AG09309 (cell line): Measurements from ENCODE around the gene MMD2.

Source experiments
- DNase-seq: peaks from one replicate; pipeline ENCODE4 v3.0.0-alpha.2; 2010; ENCODE audit warnings: low read depth
- H3K4me3 ChIP-seq: 2 replicates; pipeline ENCODE4 v1.5.1; 2011; ENCODE audit warnings: mild to moderate bottlenecking, low read depth, low read length, moderate library complexity; ENCODE audit not compliant: control insufficient read depth
- CTCF ChIP-seq: IDR thresholded peaks from 2 replicates; pipeline ENCODE4 v1.5.1; 2011; ENCODE audit warnings: mild to moderate bottlenecking, low read depth, low read length, inconsistent platforms; ENCODE audit not compliant: insufficient read depth, control insufficient read depth; ENCODE audit errors: missing control alignments

MMD2 gene

DNA sequence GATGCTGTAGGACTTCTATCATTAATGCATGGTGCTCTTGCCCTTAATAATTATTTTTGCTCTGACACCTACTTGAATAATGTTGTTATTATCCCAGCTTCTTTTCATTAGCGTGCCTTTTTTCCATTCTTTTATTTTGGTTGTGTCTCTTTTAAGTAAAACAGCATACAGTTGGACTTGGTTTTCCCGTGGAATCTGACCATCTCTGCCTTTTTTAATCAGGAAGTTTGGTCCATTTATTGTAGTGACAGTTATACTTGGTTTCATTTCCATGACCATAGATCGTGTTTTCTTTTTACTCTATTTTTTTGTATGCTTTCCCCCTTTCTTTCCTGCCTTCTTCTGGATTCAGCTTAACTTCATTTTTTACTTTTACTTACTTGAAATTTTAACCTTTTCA is 101.8 kb downstream of the MMD2 start:
- DNase-seq, result no peak
- no peak overlapping the region for H3K4me3 ChIP-seq
- no peak for TF ChIP-seq CTCF

DNA sequence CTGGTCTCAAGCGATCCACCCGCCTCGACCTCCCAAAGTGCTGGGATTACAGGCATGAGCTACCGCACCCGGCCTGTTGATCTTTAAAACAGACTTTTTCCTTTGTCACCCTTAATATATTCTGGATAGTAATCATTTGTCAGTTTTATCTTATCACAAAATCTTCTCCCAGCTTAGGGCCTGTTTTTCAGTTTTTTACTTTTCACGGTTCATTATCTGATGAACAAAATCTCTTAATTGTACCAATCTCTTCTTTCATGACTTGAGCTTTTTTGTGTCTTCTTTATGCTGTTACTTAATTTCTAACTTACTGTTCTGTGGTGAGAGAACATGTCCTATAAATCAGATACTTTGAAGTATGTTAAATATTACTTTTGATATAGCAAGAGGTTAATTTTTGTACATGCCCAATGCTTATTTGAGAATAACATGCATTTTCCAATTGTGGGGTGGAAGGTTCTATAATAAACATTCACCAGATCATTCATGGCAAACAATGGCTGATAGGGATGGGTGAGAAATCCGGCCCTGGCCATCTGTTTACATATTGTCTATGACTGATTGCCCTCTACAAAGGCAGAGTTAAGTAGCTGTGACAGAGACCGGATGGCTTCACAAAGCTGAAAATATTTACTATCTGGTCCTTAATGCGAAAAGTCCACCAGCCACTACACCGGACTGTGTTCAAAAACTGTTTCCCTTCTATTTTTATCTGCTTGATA is 102.5 kb downstream of the MMD2 start:
- no peak for DNase-seq
- no peak for TF ChIP-seq CTCF
- H3K4me3 ChIP-seq, result no peak overlapping the region
